ENCODE results near the gene KRTAP5-4. TPM values are rescaled to one million over a fixed set of nuclear protein-coding genes. Genes with fewer than 3 reads are reported as not detected.

Gene KRTAP5-4
- total RNA-seq, 2 donors from 2014 or later = not detected

DNA sequence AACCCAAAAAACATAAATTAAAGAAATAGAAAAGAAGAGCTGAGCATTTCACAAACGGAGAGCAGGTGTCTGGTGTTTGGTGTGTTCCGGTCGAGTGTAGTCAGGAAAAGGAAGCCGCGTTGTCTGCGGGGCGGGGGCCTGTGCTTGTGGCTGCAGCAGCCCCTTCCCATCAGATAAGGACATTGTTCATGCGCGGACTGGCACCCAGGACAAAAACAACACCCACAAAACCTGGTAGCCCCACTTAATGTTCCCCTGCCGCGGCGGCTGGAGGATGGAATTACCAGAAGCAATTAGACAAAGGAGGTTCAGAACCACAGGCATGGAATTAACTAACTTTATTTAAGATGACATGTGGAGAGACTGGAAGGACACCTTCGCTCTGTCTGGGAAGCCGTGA is 37.6 kb upstream of the KRTAP5-4 start:
- Mint-ChIP-seq H3K27ac (no peak overlapping the region), H3K4me3 (peak overlapping the region; percentile 35), H3K9me3 (no peaks in the 10 kb centered on the region), H3K27me3 (peaks cover 17 to 29% of the 10 kb centered on the region in 2 donors), H3K36me3 (no peaks in the 10 kb centered on the region), H3K4me1 (ENCODE audit: low read depth in 2 of 2) (peaks cover 26 to 31% of the 10 kb centered on the region in 2 donors)
- DNase-seq (ENCODE audit: low spot score) (no peak), ATAC-seq (no peak)

DNA sequence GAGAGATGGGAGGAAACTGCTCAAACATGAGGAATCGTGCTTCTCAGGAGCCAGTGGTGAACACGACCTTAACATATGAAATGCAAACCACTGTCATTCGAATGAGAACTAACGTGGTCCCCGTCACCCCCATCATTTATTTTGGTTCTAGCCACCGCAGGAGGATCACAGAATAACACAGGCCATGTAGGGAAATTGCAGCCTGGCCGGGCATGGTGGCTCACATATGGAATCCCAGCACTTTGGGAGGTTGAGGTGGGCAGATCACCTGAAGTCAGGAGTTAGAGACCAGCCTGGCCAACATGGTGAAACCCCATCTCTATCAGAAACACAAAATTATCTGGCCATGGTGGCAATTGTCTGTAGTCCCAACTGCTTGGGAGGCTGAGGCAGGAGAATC is 34.7 kb upstream of the KRTAP5-4 start:
- Mint-ChIP-seq H3K36me3 (no peaks in the 10 kb centered on the region), H3K4me3 (no peak overlapping the region), H3K4me1 (ENCODE audit: low read depth in 2 of 2) (peaks cover 13 to 19% of the 10 kb centered on the region in 2 donors), H3K9me3 (no peaks in the 10 kb centered on the region), H3K27me3 (peaks cover 22 to 29% of the 10 kb centered on the region in 2 donors), H3K27ac (no peak overlapping the region)
- DNase-seq (ENCODE audit: low spot score) = no peak
- ATAC-seq = no peak

DNA sequence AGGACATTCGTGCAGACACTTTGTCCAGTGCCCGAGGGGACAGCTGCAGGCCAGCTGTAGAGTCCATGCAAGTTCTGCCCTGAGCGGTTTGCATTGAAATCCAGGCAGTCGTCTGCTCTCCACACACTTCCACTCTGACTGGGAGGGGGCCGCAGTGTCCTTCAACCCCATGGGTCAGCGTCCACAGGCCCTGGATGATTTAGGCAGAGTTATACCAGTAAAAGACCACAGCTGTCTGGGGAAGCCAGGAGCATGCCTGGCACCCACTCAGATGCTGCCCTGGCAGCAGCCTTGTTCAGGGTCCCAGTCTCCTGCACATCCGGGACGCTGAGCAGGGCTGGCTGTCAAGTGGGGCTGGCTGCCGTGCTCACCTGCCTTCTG is 34.1 kb upstream of the KRTAP5-4 start:
- no peak overlapping the region for H3K27ac Mint-ChIP-seq
- peaks cover 13 to 16% of the 10 kb centered on the region in 2 donors for H3K4me1 Mint-ChIP-seq (ENCODE audit: low read depth in 2 of 2)
- H3K36me3 Mint-ChIP-seq = no peaks in the 10 kb centered on the region
- no peak overlapping the region for H3K4me3 Mint-ChIP-seq
- no peaks in the 10 kb centered on the region for H3K9me3 Mint-ChIP-seq
- H3K27me3 Mint-ChIP-seq = peaks cover 24 to 35% of the 10 kb centered on the region in 2 donors
- no peak for ATAC-seq
- no peak for DNase-seq (ENCODE audit: low spot score)

DNA sequence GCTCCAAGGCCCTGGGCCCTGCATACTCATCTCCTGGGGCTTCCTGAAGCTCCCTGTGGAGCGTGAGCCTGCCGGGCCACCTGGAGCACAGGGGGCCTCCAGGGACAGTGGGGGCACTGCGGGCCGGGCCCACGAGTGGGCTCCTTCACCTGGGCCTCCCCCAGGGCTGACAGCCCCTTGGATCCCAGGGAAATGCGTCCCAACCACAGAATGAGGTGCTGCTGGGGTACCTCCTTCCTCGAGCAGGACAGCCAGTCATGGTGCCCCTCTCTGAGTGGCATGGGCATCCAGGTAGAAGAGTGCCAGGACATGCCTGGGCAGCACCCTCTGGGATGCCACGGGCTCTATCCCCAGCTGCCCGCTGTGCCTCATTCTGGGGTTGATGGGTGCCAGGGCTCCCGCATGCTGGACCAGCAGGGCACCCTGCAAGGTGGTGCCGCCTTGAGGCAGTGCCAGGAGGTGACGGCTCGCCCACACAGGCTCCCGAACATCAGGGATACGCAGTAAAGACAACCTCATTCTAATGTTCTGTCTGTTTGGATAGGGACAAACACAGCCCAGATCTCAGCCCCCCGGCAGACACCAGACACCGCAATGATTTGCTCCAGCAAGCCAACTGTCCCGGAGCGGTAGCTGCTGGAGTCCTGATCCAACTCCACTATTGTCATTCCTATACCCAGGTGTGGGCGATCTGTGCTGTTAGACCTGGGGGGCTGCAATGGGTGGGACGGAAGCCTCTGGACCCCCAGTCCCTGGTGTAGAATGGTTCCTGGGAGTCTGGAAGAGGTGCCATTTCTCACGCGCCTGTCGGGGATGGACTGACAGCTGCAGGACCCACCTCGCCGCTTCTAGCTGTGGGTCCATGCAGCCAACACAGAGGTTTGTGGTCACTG is 33.5 kb upstream of the KRTAP5-4 start:
- H3K9me3 Mint-ChIP-seq = no peaks in the 10 kb centered on the region
- H3K4me3 Mint-ChIP-seq = no peak overlapping the region
- no peak overlapping the region for H3K27ac Mint-ChIP-seq
- peaks cover 23 to 38% of the 10 kb centered on the region in 2 donors for H3K27me3 Mint-ChIP-seq
- no peak for ATAC-seq
- no peak for DNase-seq (ENCODE audit: low spot score)
- peaks cover 13% of the 10 kb centered on the region in 2 donors for H3K4me1 Mint-ChIP-seq (ENCODE audit: low read depth in 2 of 2)
- no peaks in the 10 kb centered on the region for H3K36me3 Mint-ChIP-seq

DNA sequence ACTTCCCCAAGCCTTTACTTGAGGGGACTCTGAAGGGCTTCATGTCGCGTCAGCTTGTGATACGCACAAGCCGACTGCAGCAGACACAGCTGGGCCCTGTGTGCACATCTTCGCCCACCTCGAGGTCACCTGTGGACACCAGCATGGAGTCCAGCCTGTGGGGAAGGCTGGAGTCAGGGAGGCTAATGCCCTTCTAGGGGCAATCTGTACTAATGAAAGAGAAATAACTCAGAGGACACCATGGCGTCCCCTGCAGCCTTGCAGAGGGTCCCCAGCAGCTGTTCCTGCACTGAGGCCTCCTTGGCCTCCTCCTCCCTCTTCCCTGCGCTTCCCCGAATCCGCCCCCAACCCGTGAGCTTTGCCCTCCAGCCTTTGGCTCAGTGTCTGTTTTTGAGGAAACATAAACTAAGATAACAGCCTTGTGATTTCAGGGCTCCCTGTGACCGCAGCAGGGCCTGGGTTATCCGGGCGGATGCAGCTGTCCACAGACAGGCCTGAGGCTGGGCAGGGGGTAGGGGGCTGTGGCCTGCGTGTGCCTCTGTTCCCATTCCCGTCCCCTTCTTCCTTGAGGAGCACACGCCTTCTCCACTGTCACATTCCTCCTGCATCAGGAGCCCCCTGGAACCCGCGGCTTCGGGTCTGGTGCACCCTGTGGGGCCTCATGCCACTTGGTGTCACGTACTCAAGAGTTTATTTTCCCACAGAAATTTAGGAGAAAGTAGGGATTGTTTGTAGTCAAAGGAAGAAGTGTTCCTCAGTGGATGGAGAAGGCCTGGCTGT is 32.6 kb upstream of the KRTAP5-4 start:
- DNase-seq (ENCODE audit: low spot score) (no peak), ATAC-seq (no peak)
- Mint-ChIP-seq H3K9me3 (no peaks in the 10 kb centered on the region), H3K4me3 (no peak overlapping the region), H3K36me3 (no peaks in the 10 kb centered on the region), H3K27me3 (peaks cover 15 to 31% of the 10 kb centered on the region in 2 donors), H3K4me1 (ENCODE audit: low read depth in 2 of 2) (peaks cover 4 to 6% of the 10 kb centered on the region in 2 donors), H3K27ac (no peak overlapping the region)

DNA sequence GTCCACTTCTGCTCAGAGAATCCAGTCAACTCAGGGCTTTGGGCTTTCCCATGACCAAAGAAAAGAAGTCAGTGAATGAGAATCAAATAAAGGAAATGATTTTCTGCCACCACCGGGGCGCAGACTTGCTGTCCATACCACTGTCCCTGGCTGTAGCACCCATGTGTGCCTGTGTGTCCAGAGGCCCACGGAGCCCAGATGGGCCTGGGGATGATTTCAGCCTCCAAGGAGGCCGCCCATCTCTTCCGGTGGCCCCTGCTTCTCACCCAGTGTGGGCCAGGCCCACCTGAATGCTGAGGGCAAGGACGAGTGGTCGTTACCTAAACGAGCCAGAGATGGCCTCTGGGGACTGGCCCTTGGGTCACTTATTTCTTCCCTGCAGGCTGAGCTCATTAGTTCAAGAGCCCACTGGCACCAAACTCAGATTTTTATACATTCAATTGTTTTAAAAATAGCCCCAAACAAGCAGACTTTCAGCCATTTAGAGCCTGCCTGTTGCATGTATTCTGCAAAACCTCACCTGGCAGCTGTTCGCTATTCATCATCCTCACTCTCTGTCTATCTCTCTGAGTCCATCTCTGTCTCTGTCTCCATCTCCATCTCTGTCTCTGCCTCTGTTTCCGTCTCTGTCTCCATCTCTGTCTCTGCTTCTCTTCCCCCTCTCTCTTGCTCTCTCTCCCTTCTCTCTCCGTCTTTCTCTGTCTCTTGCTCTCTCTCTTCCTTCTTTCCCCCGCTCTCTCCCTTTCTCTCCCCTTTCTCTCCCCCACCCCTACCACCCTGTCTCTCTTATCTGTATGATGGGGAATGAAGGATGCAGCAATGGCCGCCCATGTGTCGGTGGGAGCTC is 31.8 kb upstream of the KRTAP5-4 start:
- Mint-ChIP-seq H3K9me3 (no peaks in the 10 kb centered on the region), H3K27ac (no peak overlapping the region), H3K4me1 (ENCODE audit: low read depth in 2 of 2) (no peaks in the 10 kb centered on the region), H3K4me3 (no peak overlapping the region), H3K27me3 (peaks cover 11 to 23% of the 10 kb centered on the region in 2 donors), H3K36me3 (no peaks in the 10 kb centered on the region)
- ATAC-seq (no peak), DNase-seq (ENCODE audit: low spot score) (no peak)

DNA sequence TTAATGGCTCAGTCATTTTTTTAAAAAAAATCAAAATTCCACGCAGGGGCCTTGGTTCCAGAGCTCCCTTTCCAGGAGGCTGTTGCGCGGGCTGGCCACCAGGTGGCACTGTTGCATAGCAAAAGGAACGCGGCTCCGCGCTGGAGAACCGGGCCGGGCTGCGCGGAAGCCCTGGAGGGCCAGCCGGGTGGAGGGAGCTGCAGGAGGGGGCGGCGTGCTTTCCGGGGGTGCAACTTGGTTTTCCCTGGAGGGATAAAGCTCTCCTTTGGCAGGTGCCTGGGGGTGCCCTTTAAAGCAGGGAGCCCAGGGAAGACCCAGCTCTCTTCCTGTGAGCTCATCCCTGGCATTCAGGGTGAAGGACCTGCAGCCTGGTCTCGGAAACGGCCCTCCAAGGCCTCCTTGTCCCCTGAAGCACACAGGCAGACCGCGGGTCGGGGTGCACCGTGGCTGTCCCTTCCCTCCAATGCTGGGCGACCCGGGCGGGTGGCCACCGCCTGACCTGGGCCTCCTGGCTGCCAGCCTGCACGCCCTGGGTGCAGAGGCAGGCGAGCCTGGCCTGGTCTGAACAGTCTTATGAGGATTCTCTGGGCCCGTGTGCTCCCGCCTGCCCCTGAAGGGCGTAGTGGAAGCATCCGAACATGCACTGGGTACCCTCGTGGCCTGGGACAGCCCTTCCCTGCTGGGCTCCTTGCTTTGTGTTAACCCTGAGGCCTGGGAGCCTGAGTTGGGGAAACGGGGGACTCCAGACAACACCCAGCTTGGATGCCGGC is 31.0 kb upstream of the KRTAP5-4 start:
- ATAC-seq (peak; percentile 77 to 86), DNase-seq (ENCODE audit: low spot score) (peak; percentile 78)
- Mint-ChIP-seq H3K27me3 (peaks cover 11 to 20% of the 10 kb centered on the region in 2 donors), H3K9me3 (no peaks in the 10 kb centered on the region), H3K4me1 (ENCODE audit: low read depth in 2 of 2) (no peaks in the 10 kb centered on the region), H3K4me3 (no peak overlapping the region), H3K36me3 (no peaks in the 10 kb centered on the region), H3K27ac (no peak overlapping the region)

DNA sequence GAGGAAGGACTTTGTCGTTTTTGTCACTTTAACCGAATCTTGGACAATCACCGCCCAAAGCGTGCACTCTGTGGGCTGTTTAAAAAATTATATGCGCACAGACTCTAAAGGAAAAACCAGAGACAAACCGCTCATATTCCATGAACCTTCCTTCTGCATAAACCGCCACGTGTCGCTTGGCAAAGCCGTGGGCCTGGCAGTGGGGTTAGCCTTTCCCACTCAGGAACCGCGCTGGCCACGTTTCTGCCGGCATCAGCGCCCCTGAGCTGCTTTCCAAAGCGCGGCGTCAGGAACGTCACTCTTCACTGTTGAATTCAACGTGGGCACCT is 30.5 kb upstream of the KRTAP5-4 start:
- ATAC-seq (no peak), DNase-seq (ENCODE audit: low spot score) (no peak)
- Mint-ChIP-seq H3K9me3 (no peaks in the 10 kb centered on the region), H3K27ac (no peak overlapping the region), H3K27me3 (peaks cover 13 to 20% of the 10 kb centered on the region in 2 donors), H3K36me3 (no peaks in the 10 kb centered on the region), H3K4me3 (no peak overlapping the region), H3K4me1 (ENCODE audit: low read depth in 2 of 2) (no peaks in the 10 kb centered on the region)

DNA sequence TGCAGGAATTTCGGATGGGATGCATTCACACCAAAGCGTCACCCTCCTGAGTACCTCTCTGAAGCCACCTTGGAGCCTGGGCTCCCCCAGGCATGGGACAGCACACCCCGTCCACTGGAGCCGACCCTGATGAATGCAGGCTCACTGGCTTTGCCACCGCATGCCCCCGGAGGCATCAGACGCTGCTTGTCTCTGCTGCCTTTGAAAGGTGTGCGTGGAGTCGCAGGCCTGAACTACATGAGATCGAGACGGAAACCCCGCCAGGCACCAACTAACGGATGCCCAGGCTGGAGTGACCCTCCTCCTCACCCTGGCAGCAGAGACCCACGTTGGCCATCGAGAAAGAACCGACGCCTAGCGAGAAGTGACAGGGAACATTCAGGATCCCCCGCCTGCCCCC is 30.1 kb upstream of the KRTAP5-4 start:
- Mint-ChIP-seq H3K9me3 (no peaks in the 10 kb centered on the region), H3K27me3 (peaks cover 16 to 20% of the 10 kb centered on the region in 2 donors), H3K4me3 (no peak overlapping the region), H3K36me3 (no peaks in the 10 kb centered on the region), H3K4me1 (ENCODE audit: low read depth in 2 of 2) (no peaks in the 10 kb centered on the region), H3K27ac (no peak overlapping the region)
- no peak for DNase-seq (ENCODE audit: low spot score)
- ATAC-seq = no peak

DNA sequence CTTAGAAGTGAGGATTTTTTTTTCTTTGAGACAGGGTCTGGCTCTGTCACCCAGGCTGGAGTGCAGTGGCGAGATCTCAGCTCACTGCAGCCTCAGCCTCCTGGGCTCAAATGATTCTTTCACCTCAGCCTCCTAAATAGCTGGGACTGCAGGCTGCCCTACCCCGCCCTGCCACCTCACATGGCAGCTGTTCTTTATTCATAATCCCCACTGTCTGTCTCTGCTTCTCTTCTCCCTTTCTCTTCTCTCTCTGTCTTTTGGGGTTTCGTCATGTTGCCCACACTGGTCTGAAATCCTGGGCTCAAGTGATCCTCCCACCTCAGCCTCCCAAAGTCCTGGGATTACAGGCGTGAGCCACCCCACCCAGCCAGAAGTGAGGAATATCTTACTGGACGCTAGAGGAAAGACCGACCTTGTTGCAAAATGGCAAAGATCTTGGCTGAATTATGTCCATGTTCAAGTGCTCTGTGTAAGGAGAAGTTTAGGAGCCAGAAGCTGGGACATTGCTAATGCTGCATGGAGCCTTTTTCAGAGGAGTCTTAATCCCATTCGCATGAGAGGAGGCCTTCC is 29.6 kb upstream of the KRTAP5-4 start:
- peaks cover 16 to 20% of the 10 kb centered on the region in 2 donors for H3K27me3 Mint-ChIP-seq
- ATAC-seq = no peak
- no peaks in the 10 kb centered on the region for H3K4me1 Mint-ChIP-seq (ENCODE audit: low read depth in 2 of 2)
- no peak for DNase-seq (ENCODE audit: low spot score)
- H3K9me3 Mint-ChIP-seq = no peaks in the 10 kb centered on the region
- no peak overlapping the region for H3K4me3 Mint-ChIP-seq
- H3K27ac Mint-ChIP-seq = peak overlapping the region in 1 of 2 donors; percentile 12
- no peaks in the 10 kb centered on the region for H3K36me3 Mint-ChIP-seq

DNA sequence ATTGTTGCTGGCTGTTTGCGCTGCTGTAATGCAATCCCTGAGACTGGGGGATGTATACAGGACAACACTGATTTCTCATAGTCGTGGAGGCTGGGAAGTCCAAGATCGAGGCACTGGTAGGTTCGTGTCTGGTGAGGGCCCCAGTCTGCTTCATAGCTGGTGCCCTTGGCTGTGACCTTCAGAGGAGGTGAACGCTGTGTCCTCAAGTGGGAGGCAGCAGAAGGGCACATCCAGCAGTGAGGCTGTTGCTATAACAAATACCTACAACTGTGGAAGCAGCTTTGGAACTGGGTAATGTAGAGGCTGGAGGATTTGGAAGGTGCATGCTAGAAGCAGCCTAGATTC is 29.0 kb upstream of the KRTAP5-4 start:
- Mint-ChIP-seq H3K36me3 (no peaks in the 10 kb centered on the region), H3K27ac (no peak overlapping the region), H3K4me3 (no peak overlapping the region), H3K4me1 (ENCODE audit: low read depth in 2 of 2) (no peaks in the 10 kb centered on the region), H3K9me3 (no peaks in the 10 kb centered on the region), H3K27me3 (peaks cover 16 to 20% of the 10 kb centered on the region in 2 donors)
- ATAC-seq = no peak
- DNase-seq (ENCODE audit: low spot score) = no peak

DNA sequence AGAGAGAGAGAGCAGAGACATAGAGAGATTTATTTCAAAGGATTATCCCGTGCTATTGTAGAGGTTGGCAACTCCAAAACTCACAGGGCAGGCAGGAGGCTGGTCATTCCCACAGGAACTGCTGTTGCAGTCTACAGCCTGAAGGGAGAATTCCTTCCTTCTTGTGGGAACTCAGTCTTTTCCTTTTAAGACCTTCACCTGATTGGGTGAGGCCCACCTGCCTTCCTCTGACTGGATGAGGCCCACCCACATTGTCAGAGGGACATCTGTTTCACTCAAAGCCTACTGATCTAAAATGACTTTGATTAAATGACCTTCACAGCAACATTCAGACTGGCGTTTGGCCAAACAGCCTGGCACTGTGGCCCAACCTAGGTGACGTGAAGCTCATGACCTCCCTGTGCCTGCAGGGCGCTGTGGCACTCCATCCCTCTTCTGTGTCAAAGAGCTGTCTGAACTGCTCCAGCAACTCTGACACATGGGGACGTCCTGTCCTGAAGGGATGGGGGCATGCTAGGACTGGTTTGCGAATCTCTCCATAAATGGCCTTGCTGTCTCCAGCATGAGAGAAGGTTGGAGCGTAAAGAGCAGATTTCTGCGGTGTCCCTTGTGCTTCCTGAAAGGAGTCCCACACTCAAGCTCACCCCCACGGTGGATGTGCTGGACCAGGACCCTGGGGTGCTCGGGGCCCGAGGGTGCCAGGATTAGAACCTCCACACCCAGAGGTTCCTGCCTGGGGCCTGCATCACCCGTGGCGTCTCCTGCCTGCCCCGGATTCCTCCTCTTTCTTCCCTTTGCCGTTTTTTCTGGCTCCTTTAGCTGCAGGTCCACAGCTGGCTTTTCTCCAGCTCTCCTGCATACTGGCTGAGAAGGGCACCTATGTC is 28.3 kb upstream of the KRTAP5-4 start:
- H3K27ac Mint-ChIP-seq = no peak overlapping the region
- ATAC-seq (no peak), DNase-seq (ENCODE audit: low spot score) (no peak)
- H3K4me3 Mint-ChIP-seq = no peak overlapping the region
- no peaks in the 10 kb centered on the region for H3K36me3 Mint-ChIP-seq
- peaks cover 16 to 20% of the 10 kb centered on the region in 2 donors for H3K27me3 Mint-ChIP-seq
- no peaks in the 10 kb centered on the region for H3K9me3 Mint-ChIP-seq
- H3K4me1 Mint-ChIP-seq (ENCODE audit: low read depth in 2 of 2) = no peaks in the 10 kb centered on the region
